Neural progenitor cell (in vitro differentiated cells): Measurements from ENCODE around the gene KRTDAP.
"Not testable (repeated sequence)": the region's sequence is repeated elsewhere in the genome, so short reads cannot be mapped to it uniquely, and the experiment has no call there.

ENCODE experiments used
- CTCF ChIP-seq: fragments of 200-600 bp; sonication (generic); IDR thresholded peaks from 2 replicates; pipeline ENCODE4 v1.5.1; 2017; ENCODE audit warnings: antibody characterized with exemption, mild to moderate bottlenecking
- EZH2 ChIP-seq: fragments of 200-600 bp; sonication (generic); IDR thresholded peaks from 2 replicates; pipeline ENCODE4 v1.6.1; 2017; ENCODE audit warnings: antibody characterized with exemption, mild to moderate bottlenecking, moderate library complexity

DNA sequence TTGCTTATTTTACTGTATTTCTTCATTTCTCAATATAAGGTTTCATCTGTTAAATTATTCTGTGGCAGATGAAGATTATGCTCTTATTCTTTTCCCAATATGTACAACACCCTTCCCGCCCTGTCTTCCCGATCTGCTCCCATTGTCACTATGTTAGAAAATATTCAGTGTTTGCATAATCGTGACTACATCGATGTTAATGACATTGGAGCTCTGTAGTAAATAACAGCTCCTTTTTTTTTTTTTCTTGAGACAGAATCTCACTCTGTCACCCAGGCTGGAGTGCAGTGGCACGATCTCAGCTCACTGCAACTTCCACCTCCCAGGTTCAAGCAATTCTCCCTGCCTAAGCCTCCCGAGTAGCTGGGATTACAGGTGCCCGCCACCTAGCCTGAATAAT is 27.3 kb downstream of the KRTDAP start:
- TF ChIP-seq CTCF, EZH2: not testable (repeated sequence)
